Stimulated activated naive B cell treated with anti-CD40 and anti-IgM and Interleukin-4, amounts not matched to agents 10 μg/mL and 1 μg/mL and 100 μg/mL, for 72 hours (primary cell): ENCODE results near the gene JAML.

Experiments
- ATAC-seq, 2 donors: fragments of 150-1000 bp; cut with Tn5 transposase; replicated peaks; 2 replicates each; pipeline ENCODE4 v1.10.0; 2021; ENCODE audit warnings: moderate library complexity in 1 of 2
- DNase-seq: peaks from one replicate; pipeline ENCODE4 v3.0.0; 2021
- H3K27ac Mint-ChIP-seq: one replicate; pipeline ENCODE4 v1.8.0; 2022; ENCODE audit warnings: mild to moderate bottlenecking, mixed read lengths
- H3K27me3 Mint-ChIP-seq, 2 donors: one replicate each; pipeline ENCODE4 v1.8.0; 2022; ENCODE audit warnings: mixed read lengths in 2 of 2
- H3K36me3 Mint-ChIP-seq, 2 donors: one replicate each; pipeline ENCODE4 v1.8.0; 2022; ENCODE audit warnings: mixed read lengths in 2 of 2, mild to moderate bottlenecking in 1 of 2
- H3K4me1 Mint-ChIP-seq, 2 donors: one replicate each; pipeline ENCODE4 v1.8.0; 2022; ENCODE audit warnings: mixed read lengths in 2 of 2, mild to moderate bottlenecking in 1 of 2
- H3K4me3 Mint-ChIP-seq, 2 donors: one replicate each; pipeline ENCODE4 v1.8.0; 2022; ENCODE audit warnings: mild to moderate bottlenecking in 2 of 2, mixed read lengths in 2 of 2, moderate library complexity in 1 of 2
- H3K9me3 Mint-ChIP-seq, 2 donors: one replicate each; pipeline ENCODE4 v1.8.0; 2022; ENCODE audit warnings: mixed read lengths in 2 of 2, mild to moderate bottlenecking in 1 of 2

Gene JAML

DNA sequence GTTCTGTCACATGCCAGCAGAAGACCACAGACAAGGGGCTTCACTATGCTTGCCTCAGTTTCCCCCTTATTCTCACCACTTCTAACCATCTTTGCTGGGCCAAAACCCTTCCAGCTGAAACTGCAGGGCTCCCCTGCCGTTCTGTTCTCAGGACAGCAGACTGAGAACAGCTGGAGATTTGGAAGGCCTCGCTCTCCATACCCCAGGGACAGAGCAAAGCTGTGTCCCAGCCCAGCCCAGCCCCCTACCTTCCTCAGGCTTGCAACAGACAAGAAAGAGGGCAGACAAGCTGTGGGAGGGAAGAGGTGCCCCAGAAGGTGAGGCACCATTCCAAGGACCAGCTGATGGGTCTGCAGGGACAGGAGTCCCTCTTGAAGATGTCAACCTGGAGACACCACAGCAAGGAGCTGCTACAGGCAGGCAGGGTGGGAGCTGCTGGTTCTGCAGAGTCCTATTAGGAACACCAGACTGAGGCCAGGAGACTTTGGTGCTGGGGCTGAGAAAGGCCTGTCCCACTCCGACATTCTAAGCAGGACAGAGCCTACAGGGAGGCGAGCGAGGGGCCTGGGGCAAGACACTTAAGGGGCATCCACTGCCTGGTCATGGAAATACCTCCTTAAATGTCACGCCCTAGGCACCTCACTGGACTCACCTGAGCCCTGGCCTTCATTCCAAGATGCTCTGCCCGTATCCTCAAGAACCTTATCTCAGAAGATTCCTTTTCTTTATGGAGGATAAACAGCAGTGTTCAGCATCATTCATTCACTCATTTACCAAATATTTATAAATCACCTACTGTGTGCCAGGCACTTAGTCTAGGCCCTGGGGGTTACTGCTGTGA, 55.3 kb downstream of the JAML start:
- peaks cover 53 to 79% of the 10 kb centered on the region in 2 donors for H3K27me3 Mint-ChIP-seq
- H3K27ac Mint-ChIP-seq, result no peak overlapping the region
- no peak for ATAC-seq
- H3K36me3 Mint-ChIP-seq, result no peaks in the 10 kb centered on the region
- no peak for DNase-seq
- H3K4me3 Mint-ChIP-seq, result no peak overlapping the region
- no peaks in the 10 kb centered on the region for H3K9me3 Mint-ChIP-seq
- peaks cover 0 to 9% of the 10 kb centered on the region in 2 donors for H3K4me1 Mint-ChIP-seq

DNA sequence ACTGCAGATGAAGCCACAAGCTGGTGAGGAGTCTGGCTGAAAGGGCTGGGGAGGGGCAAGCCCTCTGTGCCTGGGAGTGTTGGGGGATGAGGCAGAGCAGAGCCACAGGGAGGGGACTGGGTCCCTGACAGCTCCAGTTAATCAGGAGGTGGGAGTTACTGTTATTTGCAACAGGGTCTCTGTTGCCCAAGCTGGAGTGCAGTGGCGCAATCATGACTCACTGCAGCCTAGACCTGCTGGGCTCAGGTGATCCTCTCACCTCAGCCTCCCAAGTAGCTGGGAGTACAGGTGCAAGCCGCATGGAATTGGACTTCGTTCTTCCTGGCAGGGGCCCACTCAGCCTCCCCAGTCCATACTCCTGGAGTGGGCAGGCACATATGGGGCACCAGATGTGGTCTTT, 56.1 kb downstream of the JAML start:
- ATAC-seq (no peak), DNase-seq (no peak)
- H3K36me3 Mint-ChIP-seq, result no peaks in the 10 kb centered on the region
- H3K27ac Mint-ChIP-seq, result no peak overlapping the region
- no peak overlapping the region for H3K4me3 Mint-ChIP-seq
- peaks cover 53 to 77% of the 10 kb centered on the region in 2 donors for H3K27me3 Mint-ChIP-seq
- peaks cover 0 to 9% of the 10 kb centered on the region in 2 donors for H3K4me1 Mint-ChIP-seq
- H3K9me3 Mint-ChIP-seq, result no peaks in the 10 kb centered on the region

- no peak for ATAC-seq
- H3K36me3 Mint-ChIP-seq, result no peaks in the 10 kb centered on the region
- H3K27ac Mint-ChIP-seq, result no peak overlapping the region
These were observed 56.5 kb downstream of the JAML start for GRCh38 chr11:118168316-118168715.

GRCh38 chr11:118167906-118168305, 56.9 kb downstream of the JAML start:
- ATAC-seq, result no peak
- no peak for DNase-seq
- Mint-ChIP-seq H3K4me3 (no peak overlapping the region), H3K36me3 (no peaks in the 10 kb centered on the region), H3K27me3 (peaks cover 52 to 73% of the 10 kb centered on the region in 2 donors), H3K27ac (no peak overlapping the region), H3K4me1 (peaks cover 0 to 9% of the 10 kb centered on the region in 2 donors), H3K9me3 (no peaks in the 10 kb centered on the region)

More at GRCh38 chr11:118168316-118168715, 56.5 kb downstream of the JAML start:
- Mint-ChIP-seq H3K4me1 (peaks cover 0 to 9% of the 10 kb centered on the region in 2 donors), H3K9me3 (no peaks in the 10 kb centered on the region), H3K27me3 (peaks cover 55 to 77% of the 10 kb centered on the region in 2 donors), H3K4me3 (no peak overlapping the region)
- DNase-seq, result no peak

GRCh38 chr11:118167253-118167652, 57.6 kb downstream of the JAML start:
- Mint-ChIP-seq H3K36me3 (no peaks in the 10 kb centered on the region), H3K9me3 (no peaks in the 10 kb centered on the region), H3K27me3 (peaks cover 51 to 69% of the 10 kb centered on the region in 2 donors), H3K4me1 (peaks cover 0 to 9% of the 10 kb centered on the region in 2 donors), H3K27ac (no peak overlapping the region), H3K4me3 (no peak overlapping the region)
- ATAC-seq (no peak), DNase-seq (no peak)

GRCh38 chr11:118166641-118167040, 58.2 kb downstream of the JAML start:
- Mint-ChIP-seq H3K9me3 (no peaks in the 10 kb centered on the region), H3K36me3 (no peaks in the 10 kb centered on the region), H3K4me3 (no peak overlapping the region), H3K27me3 (peaks cover 57 to 70% of the 10 kb centered on the region in 2 donors), H3K27ac (no peak overlapping the region), H3K4me1 (peaks cover 0 to 6% of the 10 kb centered on the region in 2 donors)
- no peak for DNase-seq
- ATAC-seq, result no peak

DNA sequence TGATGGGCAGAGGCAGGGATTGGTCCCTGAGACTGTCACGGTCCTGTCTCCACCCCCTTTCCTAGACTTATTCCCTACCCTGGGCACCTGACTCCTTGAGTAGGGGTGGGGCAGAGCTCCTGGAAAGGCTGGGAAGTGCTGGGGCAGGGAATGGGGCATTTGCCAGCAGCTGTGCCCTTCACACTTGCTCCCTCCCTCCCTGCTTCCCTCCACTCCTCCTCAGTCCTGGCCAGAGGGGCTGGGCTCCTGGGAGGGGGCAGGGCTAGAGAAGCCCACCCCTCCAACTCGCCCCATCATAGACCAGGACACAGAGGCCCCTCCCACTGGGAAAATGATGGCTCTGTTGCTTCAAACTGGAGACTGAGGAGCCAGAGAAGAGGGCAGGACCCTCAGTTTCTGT, 59.9 kb downstream of the JAML start:
- Mint-ChIP-seq H3K27ac (no peak overlapping the region), H3K9me3 (no peaks in the 10 kb centered on the region), H3K36me3 (no peaks in the 10 kb centered on the region), H3K27me3 (peaks cover 55 to 59% of the 10 kb centered on the region in 2 donors), H3K4me3 (no peak overlapping the region), H3K4me1 (no peaks in the 10 kb centered on the region)
- ATAC-seq (no peak), DNase-seq (no peak)

- Mint-ChIP-seq H3K9me3 (no peaks in the 10 kb centered on the region), H3K27ac (no peak overlapping the region), H3K4me1 (no peaks in the 10 kb centered on the region), H3K36me3 (no peaks in the 10 kb centered on the region), H3K4me3 (no peak overlapping the region), H3K27me3 (peaks cover 55 to 58% of the 10 kb centered on the region in 2 donors)
- ATAC-seq (no peak), DNase-seq (no peak)
These were observed 61.3 kb downstream of the JAML start for GRCh38 chr11:118163494-118163893.

- DNase-seq (no peak), ATAC-seq (no peak)
- no peak overlapping the region for H3K27ac Mint-ChIP-seq
- H3K4me1 Mint-ChIP-seq, result no peaks in the 10 kb centered on the region
- no peaks in the 10 kb centered on the region for H3K36me3 Mint-ChIP-seq
- H3K27me3 Mint-ChIP-seq, result peaks cover 57 to 59% of the 10 kb centered on the region in 2 donors
- no peaks in the 10 kb centered on the region for H3K9me3 Mint-ChIP-seq
- no peak overlapping the region for H3K4me3 Mint-ChIP-seq
These were observed 62.0 kb downstream of the JAML start for GRCh38 chr11:118162846-118163245.

DNA sequence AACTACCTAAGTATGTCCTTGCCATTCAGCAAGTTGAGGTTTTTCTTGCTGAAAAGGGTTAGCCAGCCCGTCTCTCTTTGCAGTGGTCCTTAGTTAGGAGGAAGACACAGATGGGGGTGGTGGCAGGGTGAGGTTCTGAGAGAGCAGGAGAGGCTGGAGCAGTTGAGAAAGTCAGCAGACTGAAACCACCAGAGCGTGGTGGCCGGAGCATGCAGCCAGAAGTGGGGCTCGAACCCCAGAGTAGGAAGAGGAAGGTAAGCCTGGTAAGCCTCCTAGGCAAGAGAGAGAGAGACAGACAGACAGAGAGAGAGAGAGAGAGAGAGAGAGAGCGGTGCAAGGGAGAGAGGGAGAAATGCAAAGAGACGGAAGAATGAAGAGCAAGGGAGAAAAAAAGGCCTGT, 63.0 kb downstream of the JAML start:
- ATAC-seq, result no peak
- H3K27me3 Mint-ChIP-seq, result peaks cover 59 to 61% of the 10 kb centered on the region in 2 donors
- H3K4me3 Mint-ChIP-seq, result no peak overlapping the region
- peaks cover 0 to 2% of the 10 kb centered on the region in 2 donors for H3K4me1 Mint-ChIP-seq
- H3K36me3 Mint-ChIP-seq, result no peaks in the 10 kb centered on the region
- H3K27ac Mint-ChIP-seq, result no peak overlapping the region
- no peak for DNase-seq
- no peaks in the 10 kb centered on the region for H3K9me3 Mint-ChIP-seq

- Mint-ChIP-seq H3K27ac (no peak overlapping the region), H3K36me3 (no peaks in the 10 kb centered on the region), H3K4me3 (no peak overlapping the region), H3K27me3 (peaks cover 80 to 83% of the 10 kb centered on the region in 2 donors), H3K4me1 (peaks cover 11 to 12% of the 10 kb centered on the region in 2 donors), H3K9me3 (no peaks in the 10 kb centered on the region)
- DNase-seq (no peak), ATAC-seq (no peak)
These were observed 67.5 kb downstream of the JAML start for GRCh38 chr11:118157186-118157895.

GRCh38 chr11:118156531-118157185, 68.2 kb downstream of the JAML start:
- ATAC-seq, result peak; percentile 40 to 58
- H3K27me3 Mint-ChIP-seq, result peaks cover 78 to 84% of the 10 kb centered on the region in 2 donors
- H3K4me1 Mint-ChIP-seq, result peaks cover 11 to 12% of the 10 kb centered on the region in 2 donors
- no peak overlapping the region for H3K4me3 Mint-ChIP-seq
- H3K27ac Mint-ChIP-seq, result no peak overlapping the region
- no peaks in the 10 kb centered on the region for H3K36me3 Mint-ChIP-seq
- DNase-seq, result no peak
- H3K9me3 Mint-ChIP-seq, result no peaks in the 10 kb centered on the region

DNA sequence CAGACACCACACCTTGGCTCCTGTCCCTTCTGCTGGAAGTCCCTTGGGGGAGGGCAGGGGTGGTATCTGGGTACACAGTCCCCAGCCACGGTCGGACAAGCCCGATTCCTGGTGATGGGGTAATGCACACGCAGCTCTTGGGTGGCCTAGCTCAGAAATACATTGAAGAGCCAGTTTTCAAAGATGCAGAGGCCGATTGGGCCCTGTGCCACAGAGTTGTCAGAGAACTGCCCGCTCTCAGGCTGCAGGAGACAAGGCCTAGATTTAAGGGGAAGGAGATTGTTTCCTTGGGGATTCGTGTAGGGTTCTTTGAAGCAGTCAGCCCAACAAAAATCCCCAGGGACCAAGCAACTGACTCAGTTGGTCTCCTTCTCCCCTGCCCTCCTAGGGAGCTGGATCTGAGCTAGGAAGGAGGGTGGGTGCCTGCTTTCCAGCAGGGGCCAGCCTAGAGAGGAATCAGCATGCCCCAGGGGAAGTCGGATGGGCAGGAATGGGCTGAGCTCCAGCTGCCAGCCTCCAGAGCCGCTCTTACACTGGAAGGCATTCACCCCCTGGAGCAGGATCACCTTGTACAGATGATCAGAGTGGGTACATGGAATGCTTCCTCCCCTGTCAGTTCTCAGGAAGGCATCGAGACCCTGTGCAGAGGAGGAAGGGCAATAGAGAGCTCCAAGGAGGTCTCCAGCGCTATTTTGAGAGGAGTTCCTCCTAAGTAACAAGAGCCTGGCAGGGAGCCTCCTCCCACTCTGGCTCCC, 68.9 kb downstream of the JAML start:
- Mint-ChIP-seq H3K4me1 (peaks cover 11 to 12% of the 10 kb centered on the region in 2 donors), H3K27me3 (peaks cover 80 to 84% of the 10 kb centered on the region in 2 donors), H3K27ac (no peak overlapping the region), H3K9me3 (no peaks in the 10 kb centered on the region), H3K4me3 (no peak overlapping the region), H3K36me3 (no peaks in the 10 kb centered on the region)
- ATAC-seq (no peak), DNase-seq (no peak)

- H3K36me3 Mint-ChIP-seq, result no peaks in the 10 kb centered on the region
- peaks cover 80 to 93% of the 10 kb centered on the region in 2 donors for H3K27me3 Mint-ChIP-seq
These were observed 70.2 kb downstream of the JAML start for GRCh38 chr11:118154641-118155040.

More at GRCh38 chr11:118154641-118155040, 70.2 kb downstream of the JAML start:
- Mint-ChIP-seq H3K4me1 (peaks cover 11 to 12% of the 10 kb centered on the region in 2 donors), H3K9me3 (no peaks in the 10 kb centered on the region), H3K4me3 (no peak overlapping the region), H3K27ac (no peak overlapping the region)
- ATAC-seq (no peak), DNase-seq (no peak)
